NCI-H82 treated with DMSO at 0.1 percent for 48 hours (cell line): ENCODE measurements around the gene CCDC28A.

Experiments used
- DNase-seq: peaks from one replicate; lab custom pipeline; 2025; ENCODE audit not compliant: unreplicated experiment; lab: John Stamatoyannopoulos, UW

CCDC28A gene

GRCh38 chr6:138795809-138796603, 22.4 kb downstream of the CCDC28A start, which contains the start of gene ECT2L:
ECT2L (plus strand) TSS chr6:138796087; CDS start chr6:138813275, 17,188 bp downstream.
- DNase-seq, result no peak

GRCh38 chr6:138796771-138797170, 23.2 kb downstream of the CCDC28A start:
- DNase-seq, result no peak

GRCh38 chr6:138797806-138798446, 24.4 kb downstream of the CCDC28A start:
- DNase-seq, result no peak

GRCh38 chr6:138800377-138801150, 27.0 kb downstream of the CCDC28A start:
- DNase-seq, result no peak

DNA sequence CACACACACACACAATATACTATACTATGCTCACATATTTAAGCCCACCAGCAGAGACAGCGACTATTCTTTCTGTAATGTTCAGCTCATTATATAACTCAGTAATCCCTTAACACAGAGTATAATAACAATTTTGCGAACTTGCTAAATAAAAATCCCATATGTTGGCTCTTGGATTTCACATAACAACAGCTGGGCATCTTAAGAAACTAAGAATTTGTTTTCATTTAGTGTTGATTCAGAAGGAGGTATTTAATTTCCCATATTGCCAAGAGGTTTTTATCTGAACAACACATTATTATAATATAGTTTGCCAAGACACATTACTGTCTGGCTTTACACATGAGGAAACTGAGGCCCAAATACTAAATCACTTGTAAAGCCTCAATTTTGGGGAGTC, 29.8 kb downstream of the CCDC28A start:
- no peak for DNase-seq

DNA sequence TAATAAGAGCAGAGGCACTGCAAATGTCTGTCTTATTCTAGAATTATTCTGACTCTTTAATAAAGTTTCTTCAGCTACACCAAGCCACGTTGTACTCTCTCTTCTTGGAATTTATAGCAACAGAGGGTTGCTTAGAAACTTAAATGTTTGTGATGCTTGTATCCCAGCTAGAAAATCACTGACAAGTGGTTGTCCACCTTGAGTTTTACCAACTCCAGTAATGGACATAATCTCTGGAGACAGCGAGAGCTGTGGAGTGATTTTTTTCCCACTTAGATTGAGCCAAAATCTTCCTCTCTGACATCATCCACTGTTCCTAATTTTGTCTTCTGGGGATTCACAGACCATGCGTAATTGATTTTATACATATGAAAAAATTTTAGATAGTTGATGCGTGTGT, 30.3 kb downstream of the CCDC28A start:
- no peak for DNase-seq

- no peak for DNase-seq
Observed at GRCh38 chr6:138805016-138805765, 31.6 kb downstream of the CCDC28A start.

DNA sequence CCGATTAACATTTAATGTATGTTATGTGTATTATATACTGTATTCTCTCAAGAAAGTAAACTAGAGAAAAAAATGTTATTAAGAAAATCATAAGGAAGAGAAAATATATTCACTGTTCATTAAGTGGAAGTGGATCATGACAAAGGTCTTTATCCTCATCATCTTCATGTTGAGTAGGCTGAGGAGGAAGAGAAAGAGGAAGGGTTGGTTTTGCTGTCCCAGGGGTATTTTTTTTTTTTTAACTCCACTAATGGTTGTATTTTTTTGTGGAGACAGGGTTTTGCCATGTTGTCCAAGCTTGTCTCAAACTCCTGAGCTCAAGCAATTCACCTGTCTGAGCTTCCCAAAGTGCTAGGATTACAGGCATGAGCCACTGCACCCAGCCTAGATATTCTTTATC, 33.3 kb downstream of the CCDC28A start:
- no peak for DNase-seq

DNA sequence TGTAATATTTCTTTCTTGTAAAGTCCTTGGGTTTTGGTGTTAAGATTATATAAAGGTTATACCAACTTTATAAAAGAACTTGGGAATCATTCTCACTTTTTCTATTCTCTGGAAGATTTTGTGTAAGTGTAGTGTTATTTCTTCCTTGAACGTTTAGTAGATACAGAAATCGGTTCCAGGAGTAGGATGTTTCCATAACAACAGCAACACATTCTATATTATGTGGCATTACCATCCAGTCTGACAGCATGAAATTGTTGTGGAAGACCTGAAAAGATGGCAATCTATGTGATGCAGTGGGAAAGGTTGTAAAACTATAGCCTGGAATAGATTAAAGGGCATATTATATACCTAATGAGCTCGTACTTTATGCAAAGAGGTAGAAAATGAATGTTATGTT, 36.1 kb downstream of the CCDC28A start:
- DNase-seq, result no peak

DNA sequence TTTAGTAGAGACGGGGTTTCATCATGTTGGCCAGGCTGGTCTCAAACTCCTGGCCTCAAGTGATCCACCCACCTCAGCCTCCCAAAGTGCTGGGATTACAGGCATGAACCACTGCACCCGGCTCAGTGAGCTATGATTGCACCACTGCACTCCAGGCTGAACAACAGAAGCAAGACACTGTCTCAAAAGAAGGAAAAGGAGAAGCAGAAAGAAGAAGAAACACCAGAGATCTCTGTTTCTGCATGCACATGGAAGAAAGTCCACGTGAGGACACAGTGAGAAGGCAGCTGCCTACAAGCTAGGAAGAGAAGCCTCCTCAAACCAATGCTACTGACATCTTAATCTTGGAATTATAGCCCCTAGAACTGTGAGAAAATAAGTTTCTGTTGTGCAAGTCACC, 38.3 kb downstream of the CCDC28A start:
- DNase-seq, result no peak

GRCh38 chr6:138814179-138814834, 40.7 kb downstream of the CCDC28A start:
- no peak for DNase-seq

- no peak for DNase-seq
Observed at GRCh38 chr6:138815221-138815620, 41.7 kb downstream of the CCDC28A start.

DNA sequence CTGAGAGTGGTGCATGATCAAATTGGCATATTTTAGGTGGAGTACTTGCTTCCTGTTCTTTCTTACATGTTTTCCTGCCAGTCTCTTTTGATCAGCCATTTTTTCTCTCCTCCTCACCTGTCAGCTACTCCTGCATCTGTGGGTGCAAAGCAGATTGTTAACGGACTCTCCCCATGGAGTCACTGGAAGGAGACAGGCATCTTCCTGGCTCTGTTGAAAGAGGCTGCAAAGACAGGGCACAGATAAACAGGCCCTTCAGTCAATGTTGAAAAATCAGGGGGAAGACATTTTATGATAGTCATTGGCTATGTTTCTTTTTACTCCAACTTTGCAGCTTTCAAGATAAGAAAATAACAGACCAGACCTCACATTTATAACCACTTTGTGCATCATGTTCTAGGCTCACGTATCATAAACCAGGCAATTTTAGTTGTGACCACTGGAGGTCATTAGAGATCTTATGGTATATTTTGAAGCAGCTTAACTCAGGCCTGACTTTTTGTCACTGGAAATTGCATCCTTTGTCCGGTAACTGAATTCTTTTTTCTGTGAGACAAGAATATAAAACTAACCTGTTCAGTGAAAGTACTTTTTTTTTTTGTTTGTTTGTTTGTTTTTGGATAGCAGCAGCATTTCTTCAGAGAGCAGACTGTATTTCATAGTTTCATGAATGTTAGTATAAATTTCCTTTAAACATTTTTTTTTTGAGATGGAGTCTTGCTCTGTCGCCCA, 42.4 kb downstream of the CCDC28A start:
- peak; percentile 58 for DNase-seq

DNA sequence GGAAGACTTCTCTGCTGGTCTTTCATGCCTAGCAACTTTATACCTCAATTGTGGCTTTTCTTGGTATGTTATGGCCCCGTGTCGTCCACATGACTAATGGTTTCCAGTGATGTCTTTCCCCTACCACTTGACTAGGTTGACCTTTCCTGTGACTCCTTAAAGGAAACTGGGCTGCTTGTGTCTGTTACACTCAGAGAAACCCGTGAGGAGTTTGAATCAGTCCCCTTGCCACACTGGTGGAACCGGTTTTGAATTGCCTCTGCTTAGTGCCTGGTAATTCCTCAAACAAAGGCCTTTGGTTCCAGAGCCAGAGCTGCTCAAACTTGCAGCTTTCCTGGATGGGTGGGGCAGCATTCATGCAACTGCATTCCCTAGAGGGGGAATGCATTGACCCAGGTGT, 44.2 kb downstream of the CCDC28A start:
- DNase-seq, result no peak

DNA sequence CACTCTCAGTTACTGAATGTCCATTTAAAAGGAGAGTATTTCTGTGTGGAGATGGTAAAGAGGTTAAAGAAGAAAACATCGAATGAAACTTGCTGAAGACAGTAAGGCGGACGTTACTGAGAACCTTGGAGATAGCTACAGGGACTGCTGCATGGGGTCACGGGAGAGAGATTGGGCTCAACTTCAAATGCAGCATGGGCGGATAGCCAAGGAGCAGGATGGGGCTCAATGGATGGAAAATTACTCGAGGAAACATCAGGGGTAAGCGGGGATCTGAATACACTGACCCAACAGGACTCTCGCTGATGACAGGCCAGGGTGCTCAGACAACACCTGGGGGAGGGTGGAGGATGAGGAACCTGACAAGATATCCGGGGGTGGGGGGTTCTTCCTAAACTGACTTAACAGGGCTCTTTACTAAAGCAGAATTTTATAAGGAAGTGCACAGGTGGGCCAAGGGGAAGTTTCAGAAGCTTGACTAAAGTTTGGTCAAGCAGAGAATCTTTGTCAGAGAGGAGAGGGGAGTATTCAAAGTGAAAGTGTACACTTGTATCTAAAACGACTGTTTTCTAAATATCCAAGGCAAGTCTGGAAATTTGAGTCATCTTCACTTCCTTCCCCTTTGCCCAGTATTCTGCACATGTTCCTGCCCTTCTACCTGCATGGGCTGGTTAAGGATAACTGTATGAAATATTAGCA, 45.1 kb downstream of the CCDC28A start:
- DNase-seq, result no peak

DNA sequence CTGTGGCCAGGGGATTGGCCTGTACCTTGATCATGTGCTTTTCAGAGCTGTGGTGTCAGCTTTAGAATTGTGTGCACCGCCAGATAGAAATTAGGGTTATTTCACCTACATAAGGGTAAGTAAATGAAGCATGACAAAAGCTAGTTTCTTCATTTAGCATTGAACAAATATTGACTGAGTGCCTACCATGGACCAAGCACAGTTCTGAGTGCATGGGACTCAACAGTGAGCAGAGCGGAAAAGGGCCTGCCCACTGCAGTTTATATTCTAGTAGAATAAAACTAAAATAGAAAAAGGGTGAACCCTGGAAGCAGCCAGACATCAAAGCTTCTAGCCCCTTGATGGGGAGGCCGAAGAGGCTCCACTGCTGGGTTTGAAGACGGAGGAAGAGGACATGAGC, 48.0 kb downstream of the CCDC28A start:
- DNase-seq, result no peak

DNA sequence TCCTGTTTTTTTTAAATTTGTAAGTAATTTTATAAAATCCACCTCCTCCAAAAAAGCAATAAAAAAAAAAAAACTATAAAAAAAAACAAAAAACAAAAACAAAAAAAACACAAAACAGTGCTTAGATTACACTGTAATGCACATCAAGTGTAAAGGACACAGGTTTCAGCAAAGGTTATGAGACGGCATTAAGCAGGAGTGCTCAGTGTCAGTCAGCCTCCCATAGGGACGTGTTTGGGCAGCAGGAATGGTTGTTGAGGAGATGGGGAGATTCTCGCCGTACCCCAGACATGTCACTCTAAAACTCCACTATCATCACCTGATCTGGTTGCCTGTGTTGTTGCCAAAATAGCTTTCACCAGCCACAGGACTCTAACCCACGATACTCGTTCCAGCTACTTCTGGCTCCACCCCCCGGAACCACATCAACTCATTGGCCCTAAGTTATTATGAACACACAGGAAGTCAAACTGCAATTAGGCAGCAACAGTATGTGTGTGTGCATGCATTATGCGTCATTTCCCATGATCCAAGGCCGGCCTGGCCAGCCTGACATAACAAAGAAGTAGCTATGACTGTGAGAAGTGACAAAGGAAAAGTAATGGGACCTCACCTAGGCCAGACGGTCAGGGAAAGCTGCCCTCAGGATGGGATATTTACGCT, 51.0 kb downstream of the CCDC28A start:
- DNase-seq, result no peak

- no peak for DNase-seq
Observed at GRCh38 chr6:138830248-138830647, 56.7 kb downstream of the CCDC28A start.

DNA sequence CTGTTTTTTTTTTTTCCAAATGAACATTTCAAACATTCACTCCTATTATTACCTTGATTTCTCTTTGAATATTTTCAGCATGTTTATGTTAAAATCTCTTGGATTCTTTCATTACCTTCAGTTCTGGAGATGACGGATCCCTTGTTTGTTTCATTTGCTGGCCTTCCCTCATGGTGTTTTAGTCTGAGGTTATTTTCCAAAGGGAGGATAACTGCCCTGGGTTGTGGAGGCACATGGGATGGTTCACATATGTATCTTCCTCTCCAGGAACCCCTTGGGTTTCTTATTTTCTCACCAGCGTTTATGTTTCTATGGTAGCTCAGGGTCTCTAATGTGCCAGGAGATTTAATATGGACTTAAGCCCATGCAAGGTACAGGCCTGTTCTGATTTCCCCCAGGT, 58.6 kb downstream of the CCDC28A start:
- DNase-seq, result no peak
